22Rv1 (cell line): ENCODE data around the gene TBC1D2B.
"Not testable (repeated sequence)": the region's sequence is repeated elsewhere in the genome, so short reads cannot be mapped to it uniquely, and the experiment has no call there.

Source experiments
- H3K27ac ChIP-seq: fragments of 450-650 bp; 2 replicates; pipeline ENCODE4 v1.5.1; 2017
- CTCF ChIP-seq: fragments of 450-650 bp; IDR thresholded peaks from 2 replicates; pipeline ENCODE4 v1.5.1; 2017; ENCODE audit warnings: mild to moderate bottlenecking
- ZFX ChIP-seq: fragments of 450-650 bp; IDR thresholded peaks from 2 replicates; pipeline ENCODE4 v1.6.1; 2017; ENCODE audit warnings: antibody characterized with exemption, borderline replicate concordance

TBC1D2B gene

GRCh38 chr15:77991029-77991406 is 86.5 kb downstream of the TBC1D2B start:
- TF ChIP-seq ZFX (no peak), CTCF (no peak)
- no peak overlapping the region for H3K27ac ChIP-seq

GRCh38 chr15:77989296-77990143 is 88.0 kb downstream of the TBC1D2B start:
- no peak for TF ChIP-seq CTCF
- TF ChIP-seq ZFX, result no peak
- H3K27ac ChIP-seq, result no peak overlapping the region

GRCh38 chr15:77988347-77989295 is 88.9 kb downstream of the TBC1D2B start:
- H3K27ac ChIP-seq, result no peak overlapping the region
- no peak for TF ChIP-seq ZFX
- no peak for TF ChIP-seq CTCF

- not testable (repeated sequence) for H3K27ac ChIP-seq
These were observed 89.8 kb downstream of the TBC1D2B start for GRCh38 chr15:77987765-77988136.

GRCh38 chr15:77986891-77987764 is 90.4 kb downstream of the TBC1D2B start:
- H3K27ac ChIP-seq, result no peak overlapping the region
- no peak for TF ChIP-seq ZFX
- no peak for TF ChIP-seq CTCF

- H3K27ac ChIP-seq, result no peak overlapping the region
- no peak for TF ChIP-seq ZFX
- TF ChIP-seq CTCF, result no peak
These were observed 91.5 kb downstream of the TBC1D2B start for GRCh38 chr15:77985931-77986480.
